NCI-H510A treated with DMSO at 0.1 percent for 48 hours (cell line): Measurements from ENCODE around the gene ALDH1L2.

ENCODE experiments used
- DNase-seq: peaks from one replicate; lab custom pipeline; 2025; lab: John Stamatoyannopoulos, UW

ALDH1L2 gene

GRCh38 chr12:105083551-105084105 is 630 bp downstream of the ALDH1L2 start:
- DNase-seq = peak; percentile 23

GRCh38 chr12:105083031-105083430 is 1.2 kb downstream of the ALDH1L2 start:
- DNase-seq = no peak

- DNase-seq = no peak
Measured at GRCh38 chr12:105078712-105079570, 5.3 kb downstream of the ALDH1L2 start.

GRCh38 chr12:105077435-105077834 is 6.8 kb downstream of the ALDH1L2 start:
- no peak for DNase-seq

GRCh38 chr12:105076913-105077312 is 7.3 kb downstream of the ALDH1L2 start:
- DNase-seq = no peak

- DNase-seq = no peak
Measured at GRCh38 chr12:105076098-105076497, 8.2 kb downstream of the ALDH1L2 start.

GRCh38 chr12:105072888-105073488 is 11.3 kb downstream of the ALDH1L2 start:
- DNase-seq = no peak

- DNase-seq = no peak
Measured at GRCh38 chr12:105071981-105072380, 12.3 kb downstream of the ALDH1L2 start.

- no peak for DNase-seq
Measured at GRCh38 chr12:105069936-105070702, 14.1 kb downstream of the ALDH1L2 start.

- no peak for DNase-seq
Measured at GRCh38 chr12:105067511-105068031, 16.7 kb downstream of the ALDH1L2 start.

- DNase-seq = peak; percentile 84
Measured at GRCh38 chr12:105064564-105065178, 19.6 kb downstream of the ALDH1L2 start.

GRCh38 chr12:105060715-105061378 is 23.4 kb downstream of the ALDH1L2 start:
- peak; percentile 40 for DNase-seq

GRCh38 chr12:105057174-105057573 is 27.1 kb downstream of the ALDH1L2 start:
- no peak for DNase-seq

- peak; percentile 82 for DNase-seq
Measured at GRCh38 chr12:105053116-105053572, 31.1 kb downstream of the ALDH1L2 start.

GRCh38 chr12:105051981-105052380 is 32.3 kb downstream of the ALDH1L2 start:
- DNase-seq = no peak

- no peak for DNase-seq
Measured at GRCh38 chr12:105048315-105048714, 35.9 kb downstream of the ALDH1L2 start.

- DNase-seq = no peak
Measured at GRCh38 chr12:105047308-105047707, 37.0 kb downstream of the ALDH1L2 start.

GRCh38 chr12:105041186-105041585 is 43.1 kb downstream of the ALDH1L2 start:
- no peak for DNase-seq

- DNase-seq = peak; percentile 28
Measured at GRCh38 chr12:105040476-105040875, 43.8 kb downstream of the ALDH1L2 start.

GRCh38 chr12:105036937-105037649 is 47.2 kb downstream of the ALDH1L2 start:
- DNase-seq = no peak
